ENCODE measurements around the gene ASTN2.

DNA sequence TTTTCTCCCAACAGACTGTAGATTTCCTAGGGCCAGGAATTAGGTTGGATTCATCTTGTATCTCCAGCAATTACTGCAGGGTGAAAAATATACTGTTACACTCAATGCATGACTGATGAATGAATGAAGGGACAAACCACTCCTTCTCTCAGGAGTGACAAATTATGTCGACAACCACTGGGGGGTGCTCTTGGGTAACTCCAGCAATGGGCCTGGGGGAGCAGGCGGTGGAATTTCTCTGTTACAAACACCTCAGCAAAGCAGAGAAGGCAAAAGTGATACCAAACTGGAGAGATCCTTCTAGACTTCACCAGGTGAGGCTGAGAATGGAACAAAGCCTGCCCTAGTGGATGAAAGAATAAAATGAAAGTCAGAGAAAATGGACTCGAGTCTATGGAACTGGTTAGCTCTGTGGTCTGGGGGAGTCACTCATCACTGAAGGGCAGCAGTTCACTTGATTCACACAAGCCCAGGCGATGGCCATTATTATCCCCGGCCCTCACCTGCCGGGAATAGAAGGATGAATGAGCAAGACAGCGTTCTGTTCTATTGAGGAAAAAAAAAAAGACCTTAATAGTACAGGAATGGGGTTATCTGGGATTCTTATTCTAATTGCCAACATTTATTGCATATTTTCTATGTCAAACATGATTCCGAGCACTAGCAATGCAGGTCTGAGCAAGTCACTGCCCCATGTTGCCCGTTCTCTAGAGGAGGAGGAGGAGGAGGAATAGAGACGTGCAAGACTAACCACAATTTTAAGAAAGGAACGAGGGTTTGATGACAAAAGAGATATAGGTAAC lies 341.1 kb downstream of the ASTN2 start:
- TF ChIP-seq, protein P1, sequence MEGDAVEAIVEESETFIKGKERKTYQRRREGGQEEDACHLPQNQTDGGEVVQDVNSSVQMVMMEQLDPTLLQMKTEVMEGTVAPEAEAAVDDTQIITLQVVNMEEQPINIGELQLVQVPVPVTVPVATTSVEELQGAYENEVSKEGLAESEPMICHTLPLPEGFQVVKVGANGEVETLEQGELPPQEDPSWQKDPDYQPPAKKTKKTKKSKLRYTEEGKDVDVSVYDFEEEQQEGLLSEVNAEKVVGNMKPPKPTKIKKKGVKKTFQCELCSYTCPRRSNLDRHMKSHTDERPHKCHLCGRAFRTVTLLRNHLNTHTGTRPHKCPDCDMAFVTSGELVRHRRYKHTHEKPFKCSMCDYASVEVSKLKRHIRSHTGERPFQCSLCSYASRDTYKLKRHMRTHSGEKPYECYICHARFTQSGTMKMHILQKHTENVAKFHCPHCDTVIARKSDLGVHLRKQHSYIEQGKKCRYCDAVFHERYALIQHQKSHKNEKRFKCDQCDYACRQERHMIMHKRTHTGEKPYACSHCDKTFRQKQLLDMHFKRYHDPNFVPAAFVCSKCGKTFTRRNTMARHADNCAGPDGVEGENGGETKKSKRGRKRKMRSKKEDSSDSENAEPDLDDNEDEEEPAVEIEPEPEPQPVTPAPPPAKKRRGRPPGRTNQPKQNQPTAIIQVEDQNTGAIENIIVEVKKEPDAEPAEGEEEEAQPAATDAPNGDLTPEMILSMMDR (IDR thresholded peaks at IDR 0.05 in 8 of 11, conservative IDR thresholded peaks at IDR 0.05 in 3 of 11) = peak in 5 of 11 experiments; percentile 13 to 33 (median 18)
- TF ChIP-seq POLR2AphosphoS5 (IDR thresholded peaks at IDR 0.05) = no peak
- TF ChIP-seq POLR2A (IDR thresholded peaks at IDR 0.05) = no peak

Measured in spleen (tissue), 7 donors.